CD4-positive, alpha-beta T cell (primary cell): ENCODE data around the gene OLFM2. TPM values are rescaled to one million over a fixed set of nuclear protein-coding genes. Genes with fewer than 3 reads are reported as not detected.

Experiments
- ATAC-seq: fragments of 200-7000 bp; cut with Tn5 transposase; one replicate; pipeline ENCODE4 v1.10.0; 2022; ENCODE audit warnings: mild to moderate bottlenecking; ENCODE audit not compliant: poor library complexity
- CTCF ChIA-PET: fragments of 350-600 bp; sonication (Branson Sonifier 250); formaldehyde crosslinking; loops from one replicate; lab custom pipeline; 2021; ENCODE audit warnings: antibody characterized with exemption, inconsistent platforms; lab: Charles Lee
- POLR2A ChIA-PET: fragments of 350-600 bp; sonication (Branson Sonifier 250); formaldehyde crosslinking; loops from one replicate; lab custom pipeline; 2021; ENCODE audit warnings: antibody characterized with exemption, inconsistent platforms; lab: Charles Lee
- DNase-seq, 14 experiments: peaks; one replicate each; pipeline ENCODE4 v3.0.0-alpha.2; 2013 to 2020; ENCODE audit warnings: mixed read lengths in 2 of 14
- H3K27ac ChIP-seq, 2 donors: one replicate each; pipeline versions ENCODE4 v1.5.1 to v1.7.0; 2013; ENCODE audit warnings: low read length in 2 of 2, low read depth in 1 of 2, mild to moderate bottlenecking in 1 of 2
- H3K27me3 ChIP-seq, 2 experiments: 1 replicate in 1 of 2; 2 replicates in 1 of 2; pipeline versions ENCODE4 v1.6.1 to v1.7.0; 2013; ENCODE audit warnings: low read length in 2 of 2, control low read depth in 1 of 2, mild to moderate bottlenecking in 1 of 2, moderate library complexity in 1 of 2; ENCODE audit not compliant: insufficient read depth in 2 of 2, control insufficient read depth in 1 of 2
- H3K36me3 ChIP-seq: one replicate; pipeline ENCODE4 v1.6.1; 2013; ENCODE audit warnings: low read length, control low read depth; ENCODE audit not compliant: insufficient read depth
- H3K4me1 ChIP-seq: one replicate; pipeline ENCODE4 v1.6.1; 2013; ENCODE audit warnings: low read length, control low read depth; ENCODE audit not compliant: insufficient read depth
- H3K4me3 ChIP-seq: one replicate; pipeline ENCODE4 v1.5.1; 2013; ENCODE audit warnings: mild to moderate bottlenecking, low read length, moderate library complexity
- H3K9me3 ChIP-seq, 2 experiments: 1 replicate in 1 of 2; 2 replicates in 1 of 2; pipeline versions ENCODE4 v1.6.1 to v1.7.0; 2013; ENCODE audit warnings: low read length in 2 of 2, mild to moderate bottlenecking in 2 of 2, control low read depth in 1 of 2, moderate library complexity in 1 of 2; ENCODE audit not compliant: control insufficient read depth in 1 of 2, insufficient read depth in 1 of 2
- H3K27ac Mint-ChIP-seq: one replicate; pipeline ENCODE4 v1.8.0; 2020; ENCODE audit warnings: mixed read lengths
- H3K27me3 Mint-ChIP-seq: one replicate; pipeline ENCODE4 v1.8.0; 2021; ENCODE audit warnings: mixed read lengths
- H3K36me3 Mint-ChIP-seq: one replicate; pipeline ENCODE4 v1.8.0; 2021; ENCODE audit warnings: low read depth, mixed read lengths
- H3K4me1 Mint-ChIP-seq: one replicate; pipeline ENCODE4 v1.8.0; 2021; ENCODE audit warnings: low read depth, mixed read lengths
- H3K4me3 Mint-ChIP-seq: one replicate; pipeline ENCODE4 v1.8.0; 2020; ENCODE audit warnings: mild to moderate bottlenecking, mixed read lengths
- H3K9me3 Mint-ChIP-seq: one replicate; pipeline ENCODE4 v1.8.0; 2020; ENCODE audit warnings: mixed read lengths
- CTCF ChIP-seq: fragments of 200-600 bp; IDR thresholded peaks from one replicate; pipeline ENCODE4 v1.8.0; 2022; ENCODE audit warnings: antibody characterized with exemption, mild to moderate bottlenecking
- intact Hi-C, 2 experiments: fragments of 100-400 bp; cut with DNase I in 1 of 2; cut with micrococcal nuclease in 1 of 2; formaldehyde crosslinking; loops; one replicate each; pipeline versions ENCODE4 v1.15.1 to v1.9.0; 2023 to 2025; cut with DNase I, micrococcal nuclease
- total RNA-seq, 174 experiments: library from RNA in 2 of 174; stranded (reverse) in 2 of 174; gene quantifications; one replicate each; pipeline ENCODE4 v1.2.3 and lab custom pipeline; 2021 to 2026

Gene OLFM2
- total RNA-seq, 2 experiments from 2014 or later = 4.1 to 4.8 TPM

- Mint-ChIP-seq H3K27me3 (no peaks in the 10 kb centered on the region), H3K36me3 (peaks cover 39% of the 10 kb centered on the region), H3K4me3 (peak overlapping the region; percentile 89), H3K27ac (peak overlapping the region; percentile 94), H3K9me3 (no peaks in the 10 kb centered on the region), H3K4me1 (peaks cover 19% of the 10 kb centered on the region)
- Histone ChIP-seq H3K4me1 (peaks cover 33% of the 10 kb centered on the region), H3K4me3 (peak overlapping the region; percentile 81), H3K36me3 (peaks cover 28% of the 10 kb centered on the region), H3K27ac (peak overlapping the region in 1 of 2 donors; percentile 29), H3K9me3 (no peaks in the 10 kb centered on the region), H3K27me3 (no peaks in the 10 kb centered on the region)
- POLR2A ChIA-PET = interaction anchor here (0.7 to 1.8 kb wide), 10 partner anchors 8 to 436 kb away, joined by 3 to 18 read pairs (median 4); partner anchors contain the start of genes FBXL12 and UBL5
- DNase-seq (peak in 1 of 14 experiments; percentile 15), ATAC-seq (no peak)
- TF ChIP-seq CTCF = no peak
- intact Hi-C loops = loop anchor here (1.0 to 10.0 kb wide), 6 partner anchors 16 to 569 kb away; partner anchors contain the start of genes CDC37 (in 1 of the 2), FBXL12 (in 1 of the 2), MRPL4 (in 1 of the 2) and SHFL (in 1 of the 2)
- CTCF ChIA-PET = interaction anchor here (1.0 to 1.3 kb wide), 4 partner anchors 8 to 96 kb away, joined by 3 to 5 read pairs (median 3); no protein-coding TSS in a partner anchor
These were observed 100.8 kb downstream of the OLFM2 start for GRCh38 chr19:9835507-9835949.

GRCh38 chr19:9834726-9835506 lies 101.4 kb downstream of the OLFM2 start, which contains the start of gene PIN1:
TSS of gene PIN1 (plus strand) at chr19:9835318. CDS start at chr19:9835345, 27 bp downstream.
- peaks cover 39% of the 10 kb centered on the region for H3K36me3 Mint-ChIP-seq
- H3K4me3 Mint-ChIP-seq = peak within 1 kb of the TSS; percentile 96
- H3K4me1 Mint-ChIP-seq = peaks cover 23% of the 10 kb centered on the region
- DNase-seq (peak; percentile 98 to 100 (median 99)), ATAC-seq (peak; percentile 94)
- no peaks in the 10 kb centered on the region for H3K9me3 Mint-ChIP-seq
- peak within 1 kb of the TSS; percentile 81 for H3K4me3 ChIP-seq
- intact Hi-C loops = loop anchor here (1.0 to 10.0 kb wide), 6 partner anchors 16 to 570 kb away; partner anchors contain the start of genes CDC37 (in 1 of the 2), FBXL12 (in 1 of the 2), MRPL4 (in 1 of the 2) and SHFL (in 1 of the 2)
- H3K4me1 ChIP-seq = peaks cover 33% of the 10 kb centered on the region
- peaks cover 33% of the 10 kb centered on the region for H3K36me3 ChIP-seq
- H3K27me3 Mint-ChIP-seq = no peaks in the 10 kb centered on the region
- CTCF ChIA-PET = interaction anchor here (1.0 to 1.3 kb wide), 4 partner anchors 9 to 96 kb away, joined by 3 to 5 read pairs (median 3); no protein-coding TSS in a partner anchor
- peak; percentile 43 for TF ChIP-seq CTCF
- no peaks in the 10 kb centered on the region for H3K9me3 ChIP-seq
- H3K27ac Mint-ChIP-seq = peak within 1 kb of the TSS; percentile 94
- peak within 1 kb of the TSS; percentile 40 to 76 for H3K27ac ChIP-seq
- H3K27me3 ChIP-seq = no peaks in the 10 kb centered on the region
- POLR2A ChIA-PET = interaction anchor here (0.6 to 1.8 kb wide), 11 partner anchors 11 to 436 kb away, joined by 3 to 18 read pairs (median 3); partner anchors contain the start of genes FBXL12 and ZNF846

GRCh38 chr19:9834307-9834725 lies 102.0 kb downstream of the OLFM2 start:
- Histone ChIP-seq H3K4me3 (peak overlapping the region; percentile 76), H3K36me3 (peaks cover 32% of the 10 kb centered on the region), H3K9me3 (no peaks in the 10 kb centered on the region), H3K4me1 (peaks cover 35% of the 10 kb centered on the region), H3K27ac (peak overlapping the region; percentile 40 to 76), H3K27me3 (no peaks in the 10 kb centered on the region)
- intact Hi-C loops = loop anchor here (2.0 to 10.0 kb wide), 4 partner anchors 28 to 570 kb away; partner anchors contain the start of genes CDC37 (in 1 of the 2), MRPL4 (in 1 of the 2) and SHFL (in 1 of the 2)
- DNase-seq (no peak), ATAC-seq (no peak)
- H3K9me3 Mint-ChIP-seq = no peaks in the 10 kb centered on the region
- peaks cover 25% of the 10 kb centered on the region for H3K4me1 Mint-ChIP-seq
- no peak for TF ChIP-seq CTCF
- ChIA-PET POLR2A (interaction anchor here (1.0 to 1.8 kb wide), 5 partner anchors 24 to 35 kb away, joined by 3 to 18 read pairs (median 4); no protein-coding TSS in a partner anchor), CTCF (interaction anchor here (1.2 kb wide), 1 partner anchor 27 kb away, joined by 5 read pairs; no protein-coding TSS in a partner anchor)
- peak overlapping the region; percentile 96 for H3K4me3 Mint-ChIP-seq
- peak overlapping the region; percentile 94 for H3K27ac Mint-ChIP-seq
- H3K36me3 Mint-ChIP-seq = peaks cover 37% of the 10 kb centered on the region
- H3K27me3 Mint-ChIP-seq = no peaks in the 10 kb centered on the region
